ENCODE data around the gene BCL11B.

DNA sequence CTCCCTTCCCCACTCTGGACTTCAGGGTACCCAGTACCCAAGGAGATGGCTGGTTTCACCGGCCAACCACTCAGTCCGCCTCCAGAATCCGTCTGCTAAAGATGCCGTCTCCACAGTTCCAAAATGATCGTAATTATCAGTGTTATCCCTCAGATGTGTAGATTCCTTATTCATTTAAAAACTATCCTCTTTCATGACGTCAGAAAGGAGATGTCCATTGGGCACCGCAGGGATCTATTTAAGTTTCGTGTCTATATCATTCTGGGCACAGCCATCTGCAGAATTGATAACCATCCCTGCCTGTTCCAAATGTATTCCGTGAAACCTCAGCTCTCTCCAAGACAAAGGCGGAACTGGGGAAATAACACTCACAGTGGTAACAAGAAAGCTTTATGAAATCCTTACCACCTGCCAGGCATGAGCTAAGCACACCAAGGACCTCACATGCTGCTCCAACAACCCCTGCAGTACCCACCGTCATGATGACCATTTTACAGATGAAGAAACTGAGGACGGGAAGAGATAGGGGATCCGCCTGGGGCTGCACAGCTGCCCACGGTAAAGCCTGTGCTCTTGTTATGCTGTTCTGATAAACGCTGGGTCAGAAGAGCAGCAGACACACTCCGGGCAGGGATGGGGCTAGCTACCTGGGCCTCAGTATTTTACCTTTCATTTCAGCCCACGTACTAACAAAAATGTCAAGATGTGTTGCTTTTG, 90.0 kb downstream of the BCL11B start:
- TF ChIP-seq, protein P1, sequence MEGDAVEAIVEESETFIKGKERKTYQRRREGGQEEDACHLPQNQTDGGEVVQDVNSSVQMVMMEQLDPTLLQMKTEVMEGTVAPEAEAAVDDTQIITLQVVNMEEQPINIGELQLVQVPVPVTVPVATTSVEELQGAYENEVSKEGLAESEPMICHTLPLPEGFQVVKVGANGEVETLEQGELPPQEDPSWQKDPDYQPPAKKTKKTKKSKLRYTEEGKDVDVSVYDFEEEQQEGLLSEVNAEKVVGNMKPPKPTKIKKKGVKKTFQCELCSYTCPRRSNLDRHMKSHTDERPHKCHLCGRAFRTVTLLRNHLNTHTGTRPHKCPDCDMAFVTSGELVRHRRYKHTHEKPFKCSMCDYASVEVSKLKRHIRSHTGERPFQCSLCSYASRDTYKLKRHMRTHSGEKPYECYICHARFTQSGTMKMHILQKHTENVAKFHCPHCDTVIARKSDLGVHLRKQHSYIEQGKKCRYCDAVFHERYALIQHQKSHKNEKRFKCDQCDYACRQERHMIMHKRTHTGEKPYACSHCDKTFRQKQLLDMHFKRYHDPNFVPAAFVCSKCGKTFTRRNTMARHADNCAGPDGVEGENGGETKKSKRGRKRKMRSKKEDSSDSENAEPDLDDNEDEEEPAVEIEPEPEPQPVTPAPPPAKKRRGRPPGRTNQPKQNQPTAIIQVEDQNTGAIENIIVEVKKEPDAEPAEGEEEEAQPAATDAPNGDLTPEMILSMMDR (IDR thresholded peaks at IDR 0.05): no peak
- TF ChIP-seq EZH2 (IDR thresholded peaks at IDR 0.05): no peak

Data from neural progenitor cell (in vitro differentiated cells).